SK-N-SH treated with all-trans-retinoic acid at 6 μM for 48 hours (cell line): ENCODE results near the gene JARID2.

Experiments used
- ATAC-seq: fragments of 200-7000 bp; cut with Tn5 transposase; 3 replicates; pipeline ENCODE4 v1.9.1; 2020; ENCODE audit warnings: mild to moderate bottlenecking, moderate library complexity
- ARNTL ChIP-seq: fragments of 450-650 bp; formaldehyde crosslinking; IDR thresholded peaks from 2 replicates; pipeline ENCODE4 v1.5.0; 2020; ENCODE audit warnings: low read depth, mild to moderate bottlenecking, moderate library complexity, borderline replicate concordance
- BACH2 ChIP-seq: fragments of 250-450 bp; sonication (Bioruptor Pico); IDR thresholded peaks from 2 replicates; pipeline ENCODE4 v1.9.0; 2021; ENCODE audit warnings: mild to moderate bottlenecking, borderline replicate concordance
- CSDC2 ChIP-seq: fragments of 250-450 bp; sonication (Bioruptor Pico); IDR thresholded peaks from 2 replicates; pipeline ENCODE4 v1.5.0; 2020; ENCODE audit warnings: mild to moderate bottlenecking, moderate library complexity
- ESRRG ChIP-seq: fragments of 250-450 bp; sonication (Bioruptor Pico); IDR thresholded peaks from 2 replicates; pipeline ENCODE4 v1.6.1; 2021; ENCODE audit warnings: mild to moderate bottlenecking
- GLIS3 ChIP-seq: fragments of 250-450 bp; sonication (Bioruptor Pico); IDR thresholded peaks from 2 replicates; pipeline ENCODE4 v1.5.0; 2020; ENCODE audit warnings: mild to moderate bottlenecking, moderate library complexity
- OSR1 ChIP-seq: fragments of 250-450 bp; sonication (Bioruptor Pico); IDR thresholded peaks from 2 replicates; pipeline ENCODE4 v1.8.0; 2022; ENCODE audit warnings: moderate library complexity, mild to moderate bottlenecking, inconsistent platforms
- PATZ1 ChIP-seq: fragments of 250-450 bp; sonication (Bioruptor Pico); IDR thresholded peaks from 2 replicates; pipeline ENCODE4 v1.8.0; 2020; ENCODE audit warnings: mild to moderate bottlenecking, moderate library complexity, borderline replicate concordance
- POU6F1 ChIP-seq: fragments of 250-450 bp; sonication (Bioruptor Pico); IDR thresholded peaks from 2 replicates; pipeline ENCODE4 v1.8.0; 2021; ENCODE audit warnings: low read depth, mild to moderate bottlenecking, moderate library complexity, borderline replicate concordance
- PPARA ChIP-seq: fragments of 250-450 bp; sonication (Bioruptor Pico); IDR thresholded peaks from 2 replicates; pipeline ENCODE4 v1.5.0; 2020; ENCODE audit warnings: mild to moderate bottlenecking, borderline replicate concordance
- RARB ChIP-seq: fragments of 250-450 bp; sonication (Bioruptor Pico); IDR thresholded peaks from 2 replicates; pipeline ENCODE4 v1.8.0; 2021; ENCODE audit warnings: mild to moderate bottlenecking, moderate library complexity
- TCF4 ChIP-seq: fragments of 250-450 bp; sonication (Bioruptor Pico); IDR thresholded peaks from 2 replicates; pipeline ENCODE4 v1.8.0; 2021; ENCODE audit warnings: mild to moderate bottlenecking, moderate library complexity, borderline replicate concordance
- TOX ChIP-seq: fragments of 250-450 bp; sonication (Bioruptor Pico); IDR thresholded peaks from 2 replicates; pipeline ENCODE4 v1.8.0; 2021; ENCODE audit warnings: mild to moderate bottlenecking, moderate library complexity, borderline replicate concordance
- ZFP3 ChIP-seq: fragments of 250-450 bp; sonication (Bioruptor Pico); IDR thresholded peaks from 2 replicates; pipeline ENCODE4 v1.5.0; 2020; ENCODE audit warnings: mild to moderate bottlenecking, moderate library complexity
- ZFP30 ChIP-seq: fragments of 450-650 bp; formaldehyde crosslinking; IDR thresholded peaks from 2 replicates; pipeline ENCODE4 v1.5.0; 2022; ENCODE audit warnings: mild to moderate bottlenecking, moderate library complexity
- ZNF565 ChIP-seq: fragments of 450-650 bp; formaldehyde crosslinking; conservative IDR thresholded peaks from 2 replicates; pipeline ENCODE4 v1.5.0; 2020; ENCODE audit warnings: low read depth, mild to moderate bottlenecking, moderate library complexity
- ZNF70 ChIP-seq: fragments of 450-650 bp; formaldehyde crosslinking; IDR thresholded peaks from 2 replicates; pipeline ENCODE4 v1.5.0; 2020; ENCODE audit warnings: mild to moderate bottlenecking, moderate library complexity
- TF ChIP-seq, protein P1 (sequence below): fragments of 250-450 bp; sonication (Bioruptor Pico); IDR thresholded peaks from 2 replicates; pipeline ENCODE4 v1.5.1; 2020; ENCODE audit warnings: low read depth, mild to moderate bottlenecking, moderate library complexity
- TF ChIP-seq, protein P2 (sequence below): fragments of 250-450 bp; sonication (Bioruptor Pico); IDR thresholded peaks from 2 replicates; pipeline ENCODE4 v1.5.0; 2020; ENCODE audit warnings: mild to moderate bottlenecking, moderate library complexity
- TF ChIP-seq, protein P3 (sequence below): fragments of 250-450 bp; sonication (Bioruptor Pico); IDR thresholded peaks from 2 replicates; pipeline ENCODE4 v1.5.1; 2021; ENCODE audit warnings: mild to moderate bottlenecking, moderate library complexity

Gene JARID2

GRCh38 chr6:15380351-15380750 is 134.5 kb downstream of the JARID2 start:
- no peak for ATAC-seq
- TF ChIP-seq PPARA (CRISPR knock-in tag) = no peak
- TF ChIP-seq ZNF565 (CRISPR knock-in tag) = no peak
- TF ChIP-seq BACH2 (CRISPR knock-in tag) = no peak
- TF ChIP-seq TCF4 (CRISPR knock-in tag) = no peak
- TF ChIP-seq GLIS3 (CRISPR knock-in tag) = no peak
- no peak for TF ChIP-seq ARNTL
- no peak for TF ChIP-seq RARB (CRISPR knock-in tag)
- TF ChIP-seq TOX = no peak
- TF ChIP-seq POU6F1 (CRISPR knock-in tag) = no peak
- no peak for TF ChIP-seq ZFP3 (CRISPR knock-in tag)
- TF ChIP-seq, protein P1, sequence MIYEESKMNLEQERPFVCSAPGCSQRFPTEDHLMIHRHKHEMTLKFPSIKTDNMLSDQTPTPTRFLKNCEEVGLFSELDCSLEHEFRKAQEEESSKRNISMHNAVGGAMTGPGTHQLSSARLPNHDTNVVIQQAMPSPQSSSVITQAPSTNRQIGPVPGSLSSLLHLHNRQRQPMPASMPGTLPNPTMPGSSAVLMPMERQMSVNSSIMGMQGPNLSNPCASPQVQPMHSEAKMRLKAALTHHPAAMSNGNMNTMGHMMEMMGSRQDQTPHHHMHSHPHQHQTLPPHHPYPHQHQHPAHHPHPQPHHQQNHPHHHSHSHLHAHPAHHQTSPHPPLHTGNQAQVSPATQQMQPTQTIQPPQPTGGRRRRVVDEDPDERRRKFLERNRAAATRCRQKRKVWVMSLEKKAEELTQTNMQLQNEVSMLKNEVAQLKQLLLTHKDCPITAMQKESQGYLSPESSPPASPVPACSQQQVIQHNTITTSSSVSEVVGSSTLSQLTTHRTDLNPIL = no peak
- TF ChIP-seq, all 23 proteins: peak for 0

DNA sequence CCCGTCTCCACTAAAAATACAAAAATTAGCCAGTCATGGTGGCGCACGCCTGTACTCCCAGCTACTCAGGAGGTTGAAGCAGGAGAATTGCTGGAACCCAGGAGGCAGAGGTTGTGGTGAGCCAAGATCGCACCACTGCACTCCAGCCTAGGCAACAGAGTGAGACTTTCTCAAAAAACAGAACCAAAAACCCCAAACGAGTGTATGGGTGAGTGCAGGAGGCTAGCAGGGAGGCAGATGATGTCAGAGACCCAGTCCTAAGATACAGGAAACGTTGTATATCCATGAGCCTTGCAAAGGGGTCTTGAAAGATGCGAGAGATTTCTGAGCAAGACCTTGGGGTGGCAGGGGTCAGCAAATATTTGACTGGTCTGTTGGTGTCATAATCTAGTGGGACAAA is 136.2 kb downstream of the JARID2 start:
- no peak for ATAC-seq
- TF ChIP-seq, protein P2, sequence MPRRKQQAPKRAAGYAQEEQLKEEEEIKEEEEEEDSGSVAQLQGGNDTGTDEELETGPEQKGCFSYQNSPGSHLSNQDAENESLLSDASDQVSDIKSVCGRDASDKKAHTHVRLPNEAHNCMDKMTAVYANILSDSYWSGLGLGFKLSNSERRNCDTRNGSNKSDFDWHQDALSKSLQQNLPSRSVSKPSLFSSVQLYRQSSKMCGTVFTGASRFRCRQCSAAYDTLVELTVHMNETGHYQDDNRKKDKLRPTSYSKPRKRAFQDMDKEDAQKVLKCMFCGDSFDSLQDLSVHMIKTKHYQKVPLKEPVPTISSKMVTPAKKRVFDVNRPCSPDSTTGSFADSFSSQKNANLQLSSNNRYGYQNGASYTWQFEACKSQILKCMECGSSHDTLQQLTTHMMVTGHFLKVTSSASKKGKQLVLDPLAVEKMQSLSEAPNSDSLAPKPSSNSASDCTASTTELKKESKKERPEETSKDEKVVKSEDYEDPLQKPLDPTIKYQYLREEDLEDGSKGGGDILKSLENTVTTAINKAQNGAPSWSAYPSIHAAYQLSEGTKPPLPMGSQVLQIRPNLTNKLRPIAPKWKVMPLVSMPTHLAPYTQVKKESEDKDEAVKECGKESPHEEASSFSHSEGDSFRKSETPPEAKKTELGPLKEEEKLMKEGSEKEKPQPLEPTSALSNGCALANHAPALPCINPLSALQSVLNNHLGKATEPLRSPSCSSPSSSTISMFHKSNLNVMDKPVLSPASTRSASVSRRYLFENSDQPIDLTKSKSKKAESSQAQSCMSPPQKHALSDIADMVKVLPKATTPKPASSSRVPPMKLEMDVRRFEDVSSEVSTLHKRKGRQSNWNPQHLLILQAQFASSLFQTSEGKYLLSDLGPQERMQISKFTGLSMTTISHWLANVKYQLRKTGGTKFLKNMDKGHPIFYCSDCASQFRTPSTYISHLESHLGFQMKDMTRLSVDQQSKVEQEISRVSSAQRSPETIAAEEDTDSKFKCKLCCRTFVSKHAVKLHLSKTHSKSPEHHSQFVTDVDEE = no peak
- TF ChIP-seq ZFP3 (CRISPR knock-in tag) = no peak
- no peak for TF ChIP-seq ZNF70 (CRISPR knock-in tag)
- no peak for TF ChIP-seq TCF4 (CRISPR knock-in tag)
- TF ChIP-seq GLIS3 (CRISPR knock-in tag) = no peak
- no peak for TF ChIP-seq OSR1 (CRISPR knock-in tag)
- TF ChIP-seq ARNTL = no peak
- no peak for TF ChIP-seq CSDC2 (CRISPR knock-in tag)
- no peak for TF ChIP-seq PATZ1 (CRISPR knock-in tag)
- TF ChIP-seq BACH2 (CRISPR knock-in tag) = no peak
- no peak for TF ChIP-seq ESRRG
- no peak for TF ChIP-seq PPARA (CRISPR knock-in tag)
- TF ChIP-seq ZFP30 (CRISPR knock-in tag) = no peak
- TF ChIP-seq, protein P1 = no peak
- TF ChIP-seq, protein P3, sequence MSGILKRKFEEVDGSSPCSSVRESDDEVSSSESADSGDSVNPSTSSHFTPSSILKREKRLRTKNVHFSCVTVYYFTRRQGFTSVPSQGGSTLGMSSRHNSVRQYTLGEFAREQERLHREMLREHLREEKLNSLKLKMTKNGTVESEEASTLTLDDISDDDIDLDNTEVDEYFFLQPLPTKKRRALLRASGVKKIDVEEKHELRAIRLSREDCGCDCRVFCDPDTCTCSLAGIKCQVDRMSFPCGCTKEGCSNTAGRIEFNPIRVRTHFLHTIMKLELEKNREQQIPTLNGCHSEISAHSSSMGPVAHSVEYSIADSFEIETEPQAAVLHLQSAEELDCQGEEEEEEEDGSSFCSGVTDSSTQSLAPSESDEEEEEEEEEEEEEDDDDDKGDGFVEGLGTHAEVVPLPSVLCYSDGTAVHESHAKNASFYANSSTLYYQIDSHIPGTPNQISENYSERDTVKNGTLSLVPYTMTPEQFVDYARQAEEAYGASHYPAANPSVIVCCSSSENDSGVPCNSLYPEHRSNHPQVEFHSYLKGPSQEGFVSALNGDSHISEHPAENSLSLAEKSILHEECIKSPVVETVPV (CRISPR knock-in tag) = no peak
- TF ChIP-seq POU6F1 (CRISPR knock-in tag) = no peak
- no peak for TF ChIP-seq RARB (CRISPR knock-in tag)
